GM23338 (cell line): ENCODE measurements around the gene TNIP2. TPM values are rescaled to one million over a fixed set of nuclear protein-coding genes. Genes with fewer than 3 reads are reported as not detected.

Experiments
- ATAC-seq: fragments of 200-7000 bp; cut with Tn5 transposase; 3 replicates; pipeline ENCODE4 v1.9.1; 2020
- DNase-seq: peaks from one replicate; pipeline ENCODE4 v3.0.0-alpha.2; 2015; ENCODE audit warnings: low spot score
- H2AFZ ChIP-seq: fragments of 200-600 bp; sonication (generic); 2 replicates; pipeline ENCODE4 v1.8.0; 2016; ENCODE audit warnings: antibody characterized with exemption, mild to moderate bottlenecking, moderate library complexity
- H3F3A ChIP-seq: fragments of 200-600 bp; sonication (generic); replicated peaks from 2 replicates; pipeline ENCODE4 v1.8.0; 2017; ENCODE audit warnings: antibody characterized with exemption, mixed run types, low read depth
- H3K27ac ChIP-seq: fragments of 200-600 bp; sonication (generic); 2 replicates; pipeline ENCODE4 v1.6.1; 2016; ENCODE audit warnings: low read depth
- H3K27me3 ChIP-seq: fragments of 200-600 bp; sonication (generic); 2 replicates; pipeline ENCODE4 v1.8.0; 2016; ENCODE audit warnings: mild to moderate bottlenecking, mixed run types, moderate library complexity; ENCODE audit not compliant: insufficient read depth
- H3K36me3 ChIP-seq: fragments of 200-600 bp; sonication (generic); 2 replicates; pipeline ENCODE4 v1.8.0; 2016; ENCODE audit warnings: mild to moderate bottlenecking; ENCODE audit not compliant: insufficient read depth
- H3K4me1 ChIP-seq: fragments of 200-600 bp; sonication (generic); 2 replicates; pipeline ENCODE4 v1.8.0; 2016; ENCODE audit warnings: mild to moderate bottlenecking, moderate library complexity; ENCODE audit not compliant: insufficient read depth
- H3K4me2 ChIP-seq: fragments of 200-600 bp; sonication (generic); 2 replicates; pipeline ENCODE4 v1.7.1; 2017; ENCODE audit warnings: mixed run types
- H3K4me3 ChIP-seq: fragments of 200-600 bp; sonication (generic); 2 replicates; pipeline ENCODE4 v1.6.1; 2016; ENCODE audit warnings: mixed run types
- H3K79me2 ChIP-seq: fragments of 200-600 bp; sonication (generic); replicated peaks from 2 replicates; pipeline ENCODE4 v1.8.0; 2017; ENCODE audit warnings: mild to moderate bottlenecking; ENCODE audit not compliant: insufficient read depth
- H3K9me2 ChIP-seq: fragments of 200-600 bp; sonication (generic); 2 replicates; pipeline ENCODE4 v1.8.0; 2017; ENCODE audit not compliant: insufficient read depth
- H4K20me1 ChIP-seq: fragments of 200-600 bp; sonication (generic); replicated peaks from 2 replicates; pipeline ENCODE4 v1.8.0; 2017; ENCODE audit warnings: mild to moderate bottlenecking; ENCODE audit not compliant: insufficient read depth
- H3K27ac Mint-ChIP-seq: 2 replicates; pipeline ENCODE4 v1.8.0; 2020; ENCODE audit warnings: inconsistent platforms, mild to moderate bottlenecking, moderate library complexity, mixed read lengths
- H3K27me3 Mint-ChIP-seq: 3 replicates; pipeline ENCODE4 v1.8.0; 2022; ENCODE audit warnings: low read depth, mild to moderate bottlenecking, moderate library complexity, mixed read lengths, inconsistent platforms; ENCODE audit not compliant: insufficient read depth, poor library complexity
- H3K36me3 Mint-ChIP-seq: 3 replicates; pipeline ENCODE4 v1.8.0; 2021; ENCODE audit warnings: low read depth, mild to moderate bottlenecking, inconsistent platforms, moderate library complexity, mixed read lengths
- H3K4me1 Mint-ChIP-seq: 3 replicates; pipeline ENCODE4 v1.8.0; 2020; ENCODE audit warnings: mild to moderate bottlenecking, inconsistent platforms, mixed read lengths
- H3K4me3 Mint-ChIP-seq: 3 replicates; pipeline ENCODE4 v1.8.0; 2021; ENCODE audit warnings: moderate library complexity, mild to moderate bottlenecking, inconsistent platforms, mixed read lengths
- H3K9me3 Mint-ChIP-seq: 3 replicates; pipeline ENCODE4 v1.8.0; 2020; ENCODE audit warnings: moderate library complexity, mild to moderate bottlenecking, inconsistent platforms, mixed read lengths
- ETS1 ChIP-seq: IDR thresholded peaks from 2 replicates; pipeline ENCODE4 v1.6.1; 2016; ENCODE audit warnings: antibody characterized with exemption
- EZH2phosphoT487 ChIP-seq: fragments of 200-600 bp; sonication (generic); IDR thresholded peaks from one replicate; pipeline ENCODE4 v1.8.1; 2018; ENCODE audit warnings: antibody characterized with exemption; ENCODE audit not compliant: unreplicated experiment
- JUNB ChIP-seq: IDR thresholded peaks from one replicate; pipeline ENCODE4 v1.6.1; 2016; ENCODE audit warnings: antibody characterized with exemption; ENCODE audit not compliant: unreplicated experiment
- NANOG ChIP-seq: IDR thresholded peaks from 2 replicates; pipeline ENCODE4 v1.6.1; 2016; ENCODE audit warnings: antibody characterized with exemption, borderline replicate concordance
- POLR2AphosphoS5 ChIP-seq: IDR thresholded peaks from 2 replicates; pipeline ENCODE4 v1.6.1; 2016; ENCODE audit warnings: antibody characterized with exemption, low read depth
- REST ChIP-seq: IDR thresholded peaks from one replicate; pipeline ENCODE4 v1.6.1; 2018; ENCODE audit warnings: antibody characterized with exemption; ENCODE audit not compliant: unreplicated experiment
- STAT1 ChIP-seq: IDR thresholded peaks from one replicate; pipeline ENCODE4 v1.6.1; 2016; ENCODE audit warnings: antibody characterized with exemption; ENCODE audit not compliant: unreplicated experiment
- ZNF114 ChIP-seq: fragments of 250-450 bp; sonication (Bioruptor Pico); IDR thresholded peaks from 2 replicates; pipeline ENCODE4 v1.5.0; 2020; ENCODE audit warnings: mild to moderate bottlenecking, moderate library complexity
- ZNF331 ChIP-seq: fragments of 250-450 bp; sonication (Bioruptor Pico); IDR thresholded peaks from 2 replicates; pipeline ENCODE4 v1.5.0; 2020; ENCODE audit warnings: low read depth, mild to moderate bottlenecking, moderate library complexity
- ZNF462 ChIP-seq: fragments of 250-450 bp; sonication (Bioruptor Pico); IDR thresholded peaks from 2 replicates; pipeline ENCODE4 v1.5.0; 2020; ENCODE audit warnings: mild to moderate bottlenecking, moderate library complexity
- polyA plus RNA-seq: library from polyadenylated mRNA; unstranded; fragments of >200 nt; fragmentation: Nextera tagmentation; extraction: Ambion mirVana; gene quantifications from 2 replicates; pipeline ENCODE4 v1.2.1, GENCODE V29; 2016
- total RNA-seq: library from RNA; depleted of rRNA; stranded (reverse); fragments of >200 nt; shearing (Covaris generic); gene quantifications from 2 replicates; pipeline ENCODE4 v1.2.3, GENCODE V29; 2014

Gene TNIP2
- total and polyA plus RNA-seq, 2 experiments from 2014 or later, result 34.8 to 61.4 TPM

GRCh38 chr4:2746891-2747695 lies 9.0 kb downstream of the TNIP2 start (continued):
- TF ChIP-seq ZNF462 (CRISPR knock-in tag) (no peak), JUNB (no peak), POLR2AphosphoS5 (no peak)

GRCh38 chr4:2745981-2746806 lies 9.9 kb downstream of the TNIP2 start:
- Histone ChIP-seq H3K79me2 (peaks cover 8% of the 10 kb centered on the region), H3K4me3 (no peak overlapping the region), H4K20me1 (peaks cover 4% of the 10 kb centered on the region), H3K27me3 (no peaks in the 10 kb centered on the region), H2AFZ (no peak overlapping the region), H3K9me2 (no peaks in the 10 kb centered on the region), H3K4me1 (no peaks in the 10 kb centered on the region), H3K4me2 (no peak overlapping the region), H3F3A (no peaks in the 10 kb centered on the region), H3K36me3 (peaks cover 16% of the 10 kb centered on the region), H3K27ac (no peak overlapping the region)
- ATAC-seq, result no peak
- no peak overlapping the region for H3K4me3 Mint-ChIP-seq
- no peak overlapping the region for H3K27ac Mint-ChIP-seq
- peaks cover 48% of the 10 kb centered on the region for H3K36me3 Mint-ChIP-seq
- peaks cover 4% of the 10 kb centered on the region for H3K27me3 Mint-ChIP-seq
- H3K4me1 Mint-ChIP-seq, result no peaks in the 10 kb centered on the region; the same call in 2 of the 3 replicates
- no peak for DNase-seq
- no peaks in the 10 kb centered on the region for H3K9me3 Mint-ChIP-seq
- TF ChIP-seq ZNF114 (CRISPR knock-in tag) (no peak), EZH2phosphoT487 (no peak), NANOG (no peak), JUNB (no peak), REST (no peak), ZNF331 (CRISPR knock-in tag) (no peak), ETS1 (no peak), STAT1 (no peak)
